IPS DF 4.7 (cell line): ENCODE data around the gene NSF.
"Not testable (repeated sequence)": the region's sequence is repeated elsewhere in the genome, so short reads cannot be mapped to it uniquely, and the experiment has no call there.

Experiments
- DNase-seq: peaks from one replicate; pipeline ENCODE4 v3.0.0-alpha.2; 2013; ENCODE audit warnings: low spot score; ENCODE audit errors: extremely low read depth

Gene NSF

DNA sequence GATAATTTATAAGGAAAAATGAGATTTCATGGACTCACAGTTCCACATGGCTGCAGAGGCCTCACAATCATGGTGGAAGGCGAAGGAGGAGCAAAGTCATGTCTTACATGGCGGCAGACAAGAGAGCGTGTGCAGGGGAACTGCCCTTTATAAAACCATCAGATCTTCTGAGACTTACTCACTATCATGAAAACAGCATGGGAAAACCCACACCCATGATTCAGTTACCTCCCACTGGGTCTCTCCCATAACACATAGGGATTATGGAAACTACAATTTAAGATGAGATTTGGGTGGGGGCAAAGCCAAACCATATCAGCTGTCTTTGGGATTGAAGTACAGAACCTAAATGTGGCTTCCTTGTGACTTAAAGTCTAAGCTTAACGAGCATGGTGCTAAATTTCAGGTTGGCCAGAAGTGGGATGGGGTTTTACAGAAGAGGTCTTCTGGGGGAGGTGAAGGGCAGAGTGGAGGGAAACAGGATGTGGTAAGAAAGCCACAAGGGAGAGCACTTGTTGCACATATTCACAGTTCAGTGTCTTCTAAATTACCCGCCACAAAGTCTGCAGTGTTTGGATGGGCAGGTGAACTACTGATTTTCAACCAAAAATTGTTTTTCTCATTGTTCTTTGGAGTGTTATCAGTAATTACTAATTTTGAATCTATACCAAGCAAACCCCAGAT, 38.4 kb downstream of the NSF start:
- not testable (repeated sequence) for DNase-seq

DNA sequence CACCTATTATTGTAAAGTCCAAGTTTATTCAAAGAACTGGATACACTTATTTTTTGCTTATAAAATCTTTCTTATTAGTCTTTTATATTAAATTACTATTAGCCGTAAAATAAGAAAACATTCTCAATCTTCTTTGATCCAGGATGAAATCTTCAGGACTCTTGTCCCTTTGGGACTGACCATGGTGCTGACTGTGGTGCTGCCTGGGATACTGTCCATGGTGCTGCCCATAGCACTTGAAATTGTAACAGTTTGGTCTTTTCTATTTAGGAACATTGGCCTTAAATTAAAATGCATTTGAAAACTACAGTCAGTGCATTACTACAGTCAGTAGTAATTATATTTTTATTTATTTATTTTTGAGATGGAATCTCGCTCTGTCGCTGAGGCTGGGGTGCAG, 41.7 kb downstream of the NSF start:
- DNase-seq = not testable (repeated sequence)

DNA sequence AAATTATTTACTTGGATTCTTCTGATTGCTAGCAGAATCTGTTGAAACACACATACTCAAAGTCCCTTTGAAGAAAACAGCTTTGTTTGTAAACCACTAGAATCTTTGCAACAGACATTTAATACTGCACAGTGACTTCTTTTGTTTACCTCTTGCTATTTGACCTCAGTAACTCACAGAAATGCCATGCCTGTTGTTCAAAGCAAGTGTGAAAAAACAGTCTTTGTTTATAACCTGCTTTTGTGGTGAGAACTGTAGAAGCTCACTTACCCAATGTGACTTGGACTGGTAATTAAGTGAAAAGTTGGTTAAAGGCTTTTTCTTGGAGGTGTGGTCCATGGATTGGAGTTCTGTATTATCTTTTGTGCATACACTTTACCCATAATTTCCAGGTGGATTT, 44.4 kb downstream of the NSF start:
- not testable (repeated sequence) for DNase-seq

DNA sequence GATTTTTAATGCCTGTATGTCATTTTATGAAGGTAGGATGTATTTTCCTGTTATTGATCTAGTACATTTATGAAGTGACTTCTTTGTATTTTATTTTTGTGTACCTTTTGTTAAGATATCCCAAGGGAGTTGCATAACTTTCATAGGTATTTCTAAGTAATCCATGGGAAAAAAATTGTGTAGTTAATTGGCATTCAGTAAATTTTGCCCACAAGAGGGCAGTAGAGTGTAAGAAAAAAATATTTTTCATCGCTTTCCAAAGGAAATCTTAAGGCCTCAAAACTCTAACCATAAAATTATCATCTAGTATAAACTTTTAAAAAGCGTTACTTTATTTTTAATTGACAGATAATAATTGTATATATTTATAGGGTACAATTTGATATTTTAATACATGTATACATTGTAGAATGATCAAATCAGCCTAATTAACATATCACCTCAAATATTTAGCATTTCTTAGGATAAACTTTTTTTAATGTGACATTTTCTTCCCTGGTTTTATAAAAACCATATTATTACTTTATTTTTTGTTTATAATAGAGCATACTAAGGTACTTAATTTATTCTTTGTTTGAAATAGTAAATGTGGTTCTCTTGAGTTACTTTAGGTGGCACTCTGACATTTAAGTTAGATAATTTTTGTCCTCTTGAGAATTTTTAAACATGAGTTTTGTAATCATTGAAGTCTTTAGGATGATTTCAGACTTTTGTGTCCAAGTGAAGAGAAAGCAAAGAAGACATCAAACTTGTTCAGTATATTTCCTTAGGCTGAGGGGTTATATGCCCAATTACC, 51.6 kb downstream of the NSF start:
- not testable (repeated sequence) for DNase-seq

DNA sequence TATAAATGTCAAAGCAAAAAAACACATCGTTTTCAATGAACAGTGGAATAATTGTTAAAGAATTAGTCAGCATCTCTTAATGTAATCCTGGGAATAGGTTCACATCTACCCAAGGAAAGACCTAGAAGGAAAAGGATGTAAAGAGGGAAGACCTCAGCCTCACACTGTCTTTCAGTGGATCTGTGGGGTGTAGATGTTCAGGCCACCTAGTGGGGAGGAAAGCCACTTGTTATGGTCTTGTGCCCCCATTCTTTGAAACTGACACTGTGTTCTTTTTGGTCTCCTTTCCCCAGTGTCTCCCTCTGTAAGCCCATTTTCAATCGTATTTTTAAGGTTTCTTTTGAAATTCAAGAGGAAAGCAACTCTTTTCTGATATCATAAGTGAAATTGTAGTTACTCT, 56.8 kb downstream of the NSF start:
- not testable (repeated sequence) for DNase-seq

DNA sequence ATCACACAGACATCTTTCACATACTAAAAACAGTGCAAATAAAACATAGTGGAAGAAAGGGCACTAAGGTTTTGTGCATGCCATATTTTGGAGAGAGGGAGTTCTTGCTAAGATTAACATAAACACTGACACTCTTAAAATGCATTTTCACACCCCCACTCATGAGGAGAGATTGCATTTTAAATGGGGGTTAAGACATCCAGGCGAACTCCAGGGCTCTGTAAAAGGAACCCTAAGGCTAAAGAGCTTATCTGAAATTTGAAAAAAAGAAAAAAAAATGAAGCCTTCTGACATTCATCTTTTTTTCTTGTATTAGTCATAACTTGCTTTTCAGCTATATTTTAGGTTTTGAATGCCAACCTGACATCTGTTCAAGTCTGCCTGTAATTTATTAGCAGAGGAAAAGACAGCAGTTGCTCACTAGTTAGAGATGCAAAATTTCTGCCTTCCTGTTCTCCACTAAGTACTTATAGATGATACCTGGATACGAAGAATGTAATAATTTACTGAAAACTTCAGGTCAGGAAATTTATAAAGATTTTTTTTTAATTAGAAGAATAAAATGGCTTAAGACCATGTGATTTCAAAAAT, 57.3 kb downstream of the NSF start:
- DNase-seq = not testable (repeated sequence)

DNA sequence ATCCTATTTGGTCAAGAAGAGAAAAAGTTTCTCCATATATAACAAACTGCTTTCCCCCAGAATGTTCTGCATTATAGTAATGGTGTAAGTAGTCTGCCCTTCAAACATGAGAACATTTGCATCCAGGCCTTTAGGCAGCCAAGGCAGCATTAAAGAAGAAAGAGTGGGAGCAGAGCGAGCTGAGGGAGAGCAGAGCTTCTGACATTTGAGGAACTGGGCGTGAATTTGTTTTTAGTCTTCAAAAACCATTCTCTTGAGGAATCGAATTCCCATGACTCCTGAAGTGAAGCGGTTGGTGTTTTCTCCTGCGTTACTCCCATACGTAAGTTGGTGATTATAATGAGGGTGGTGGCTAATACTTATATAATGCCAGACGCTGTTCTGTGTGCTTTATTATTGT, 58.8 kb downstream of the NSF start:
- not testable (repeated sequence) for DNase-seq

DNA sequence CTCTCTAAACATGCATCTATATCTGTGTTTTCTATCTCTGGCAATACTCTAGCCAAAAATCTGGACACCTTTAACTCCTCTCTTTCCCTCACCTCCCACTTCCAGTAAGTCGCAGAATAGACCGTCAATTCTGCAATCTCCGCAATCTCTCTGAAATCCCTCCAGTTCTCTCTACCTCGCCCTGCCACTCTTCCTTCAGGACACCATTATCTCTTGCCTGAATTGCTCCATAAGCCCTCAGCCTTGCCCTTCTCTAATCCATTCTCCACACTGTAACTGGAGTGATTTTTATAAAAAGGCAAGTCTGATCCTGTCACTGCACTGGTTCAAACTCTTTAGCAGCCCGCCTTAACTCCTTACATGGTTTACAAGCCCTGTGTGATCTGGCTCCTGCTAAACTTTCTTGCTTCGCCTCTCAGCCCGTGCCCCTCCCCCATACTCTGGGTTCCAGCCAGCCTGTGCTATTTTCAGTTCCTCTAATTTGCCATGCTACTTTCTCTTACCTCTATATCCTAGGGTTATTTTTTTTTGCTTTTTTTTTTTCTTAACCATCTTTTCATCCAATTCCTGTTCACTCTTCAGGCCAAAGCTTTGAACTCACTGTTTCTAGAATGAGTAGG, 61.7 kb downstream of the NSF start:
- DNase-seq = not testable (repeated sequence)

DNA sequence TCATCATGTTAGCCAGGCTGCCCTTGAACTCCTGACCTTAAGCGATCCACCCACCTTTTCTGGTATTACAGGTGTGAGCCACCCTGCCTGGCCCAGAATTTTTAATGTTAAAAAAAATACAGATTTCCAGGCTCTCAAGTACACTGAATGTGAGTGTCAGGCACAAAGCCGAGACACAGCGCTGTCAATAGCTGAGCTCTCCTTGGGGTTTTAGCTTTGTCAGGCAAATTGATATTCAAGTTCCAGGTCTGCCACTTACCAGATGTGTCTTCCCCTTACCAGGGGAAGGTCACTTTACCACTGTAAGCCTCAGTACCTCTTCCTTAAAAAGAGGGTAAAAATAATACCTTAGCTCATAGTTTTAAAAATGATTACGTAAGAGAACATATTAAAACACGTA, 67.8 kb downstream of the NSF start:
- DNase-seq = not testable (repeated sequence)

DNA sequence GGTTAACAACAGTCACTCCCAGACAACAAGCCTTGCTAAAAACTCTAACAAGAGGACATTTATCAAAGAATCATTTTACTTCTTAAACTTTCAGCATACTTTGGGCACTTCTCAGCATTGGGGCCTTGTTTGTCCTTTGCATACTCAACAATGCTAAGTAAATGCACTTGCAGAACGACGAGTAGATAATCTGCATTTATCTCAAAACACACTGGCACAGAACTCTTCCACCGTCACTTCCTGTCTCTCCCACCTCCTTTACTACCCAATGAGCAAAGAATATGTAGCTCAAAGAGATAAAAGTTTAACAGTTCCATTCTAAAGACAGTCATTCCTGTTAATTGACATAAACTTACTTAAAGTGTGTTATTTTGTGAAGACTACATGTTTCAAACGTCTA, 69.2 kb downstream of the NSF start:
- not testable (repeated sequence) for DNase-seq

DNA sequence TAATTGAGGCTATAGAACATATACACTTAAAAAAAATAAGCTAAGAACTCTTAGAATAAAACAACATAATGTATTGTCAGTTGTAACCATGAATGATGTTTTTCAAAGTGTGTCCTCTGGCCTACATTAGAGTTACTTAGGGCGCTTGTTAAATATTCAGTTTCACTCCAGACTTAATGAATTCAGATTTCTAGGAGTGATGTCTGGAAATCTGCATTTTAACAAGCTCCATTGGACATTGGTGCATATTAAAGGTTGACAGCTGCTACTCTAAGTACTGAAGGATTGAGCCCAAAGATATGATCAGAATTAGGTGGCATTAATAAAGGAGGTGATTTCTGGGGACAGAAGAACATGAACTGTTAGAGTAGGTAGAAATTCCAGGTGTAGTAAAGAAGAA, 72.7 kb downstream of the NSF start:
- DNase-seq = not testable (repeated sequence)

DNA sequence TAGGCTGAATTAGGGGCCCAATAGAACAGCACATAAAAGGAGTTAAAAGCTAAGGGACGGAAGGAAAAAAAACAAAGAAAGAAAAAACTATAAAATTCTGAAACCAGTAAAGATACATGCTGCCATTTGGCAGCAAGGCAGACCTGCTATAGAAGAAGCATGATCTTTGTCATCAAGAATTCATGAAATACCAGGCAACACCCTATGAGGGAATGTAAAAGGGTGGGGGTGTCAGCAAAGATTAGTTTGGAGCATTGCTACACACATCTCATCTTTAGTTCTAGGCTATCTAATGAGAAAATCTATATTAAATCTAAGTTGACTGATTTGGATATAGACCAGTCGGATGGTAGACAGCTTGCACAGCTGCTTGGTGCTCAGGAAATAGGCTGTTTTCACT, 73.1 kb downstream of the NSF start:
- DNase-seq = not testable (repeated sequence)

DNA sequence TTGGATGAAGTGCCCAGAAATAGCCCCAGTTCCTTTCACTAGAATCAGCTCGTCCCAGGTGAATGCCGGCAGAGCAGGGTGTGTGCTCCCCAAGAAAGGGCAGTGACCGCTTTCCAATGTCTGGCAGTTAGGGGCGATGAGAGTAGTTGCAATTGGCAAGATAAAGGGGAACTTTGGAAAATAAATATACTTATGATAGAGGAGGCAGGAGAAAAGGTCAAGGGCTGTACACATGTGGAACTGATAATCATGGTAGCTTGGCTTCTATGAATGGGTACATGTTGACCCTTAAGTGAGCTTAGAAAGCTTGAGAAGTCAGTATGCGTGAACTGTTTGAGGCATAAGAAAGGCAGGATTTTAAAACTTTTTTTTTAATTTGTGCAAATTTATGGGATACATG, 75.5 kb downstream of the NSF start:
- not testable (repeated sequence) for DNase-seq

DNA sequence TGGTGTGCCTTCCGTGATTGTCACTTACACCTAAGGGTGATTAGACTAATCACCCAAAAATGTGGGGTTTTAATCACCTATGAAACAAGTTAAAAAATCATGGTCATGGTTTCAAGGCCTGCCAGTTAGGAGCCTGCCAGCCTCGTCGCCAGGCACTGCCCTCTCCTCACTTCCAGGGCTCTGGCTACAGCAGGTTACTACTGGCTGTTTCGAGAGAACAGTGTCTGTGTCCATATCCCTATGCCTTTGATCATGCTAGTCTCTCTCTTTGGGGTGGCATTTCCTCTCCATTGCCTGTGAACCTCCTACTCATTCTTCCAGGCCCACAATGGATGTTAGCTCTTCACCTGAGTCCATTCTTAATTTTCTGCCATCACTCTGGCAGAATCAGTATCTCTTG, 80.3 kb downstream of the NSF start:
- not testable (repeated sequence) for DNase-seq

DNA sequence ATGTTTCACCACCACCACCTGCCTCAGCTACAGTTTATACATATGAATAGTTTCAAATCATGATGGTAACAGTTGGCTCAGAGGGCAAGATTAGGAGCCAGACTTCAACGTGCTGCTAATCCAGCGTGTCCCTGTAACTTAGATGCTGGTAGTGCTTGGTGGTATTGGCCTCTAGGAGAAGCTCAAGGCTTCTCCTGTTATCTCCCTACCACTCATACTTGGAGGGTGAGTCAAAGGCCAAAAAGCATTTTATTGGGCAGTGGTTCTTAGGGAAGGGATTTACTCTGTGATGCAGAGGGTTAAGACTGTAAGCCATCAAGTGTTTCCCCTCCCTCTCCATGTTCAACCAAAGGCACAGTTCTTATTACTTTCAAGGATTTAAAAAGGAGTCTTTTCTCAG, 82.3 kb downstream of the NSF start:
- DNase-seq = not testable (repeated sequence)

DNA sequence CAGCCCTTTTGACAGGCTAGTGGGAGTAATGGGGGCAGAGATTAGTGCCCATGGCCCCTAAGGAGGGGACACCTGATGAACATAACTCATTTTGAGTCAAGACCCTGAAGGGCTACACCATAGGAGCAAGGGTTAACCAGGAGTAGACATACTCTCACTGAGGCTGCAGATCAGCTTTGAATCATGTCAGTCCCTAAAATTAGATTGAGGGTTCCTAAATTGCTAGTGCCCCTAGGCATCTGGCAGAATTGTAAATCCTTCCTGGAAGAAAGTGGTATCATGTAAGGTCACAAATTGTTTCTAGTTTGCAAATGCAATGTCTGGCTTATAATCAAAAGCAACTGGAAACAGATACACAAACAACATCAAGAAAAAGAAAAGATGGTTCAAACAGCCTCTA, 87.3 kb downstream of the NSF start:
- DNase-seq = not testable (repeated sequence)

DNA sequence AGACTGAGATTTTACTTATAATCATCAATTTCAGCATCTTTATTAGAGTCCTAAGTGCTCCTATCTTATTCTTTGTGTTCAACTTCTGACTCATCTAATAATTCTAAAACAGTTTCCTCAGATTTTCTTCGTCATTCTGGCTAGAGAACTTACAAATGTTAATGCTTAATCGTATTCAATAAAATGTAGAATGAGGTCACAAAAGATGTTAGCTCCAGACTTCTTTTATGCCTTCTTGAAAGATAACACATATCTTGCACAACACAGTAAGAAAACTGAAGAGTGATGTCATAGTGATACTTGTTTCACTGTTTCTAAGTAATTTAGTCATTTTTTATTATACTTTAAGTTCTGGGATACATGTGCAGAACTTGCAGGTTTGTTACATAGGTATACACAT, 93.2 kb downstream of the NSF start:
- DNase-seq = not testable (repeated sequence)

DNA sequence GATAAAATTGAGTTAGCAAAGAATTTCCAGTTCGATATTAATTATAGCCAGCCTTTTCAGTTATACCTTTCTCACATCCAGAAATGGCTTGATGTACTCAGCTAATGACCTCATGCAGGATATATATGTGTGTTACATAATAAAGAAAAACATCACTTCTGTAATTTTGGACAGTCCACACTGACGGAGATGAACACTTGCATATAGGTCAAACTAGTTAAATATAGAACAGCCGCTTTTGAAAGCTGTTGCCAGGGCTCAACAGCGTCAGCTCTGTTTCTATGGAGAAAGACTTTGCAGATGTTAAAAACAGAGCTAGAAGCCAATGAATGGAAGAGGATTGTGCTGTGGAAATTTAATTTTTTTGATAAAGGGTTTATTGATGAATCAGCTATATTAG, 94.8 kb downstream of the NSF start:
- DNase-seq = not testable (repeated sequence)

DNA sequence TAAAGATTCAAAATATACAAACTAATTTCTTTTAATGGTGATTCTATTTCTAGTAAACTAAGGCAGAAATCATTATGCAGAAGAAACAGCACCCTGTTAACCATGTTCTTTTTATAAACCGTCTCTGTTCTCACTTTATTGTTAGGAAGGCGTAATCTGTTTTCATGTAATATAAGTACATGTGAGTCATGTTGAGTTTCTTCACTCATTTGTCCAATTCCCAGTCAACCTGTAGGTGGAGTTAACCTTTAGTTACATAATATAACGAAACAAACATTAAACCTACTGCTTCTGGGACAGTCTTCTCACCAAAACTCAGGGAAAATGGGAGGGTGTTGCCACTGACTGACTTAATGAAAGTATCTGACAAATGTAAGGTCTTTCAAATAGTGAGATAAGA, 101.7 kb downstream of the NSF start:
- not testable (repeated sequence) for DNase-seq

DNA sequence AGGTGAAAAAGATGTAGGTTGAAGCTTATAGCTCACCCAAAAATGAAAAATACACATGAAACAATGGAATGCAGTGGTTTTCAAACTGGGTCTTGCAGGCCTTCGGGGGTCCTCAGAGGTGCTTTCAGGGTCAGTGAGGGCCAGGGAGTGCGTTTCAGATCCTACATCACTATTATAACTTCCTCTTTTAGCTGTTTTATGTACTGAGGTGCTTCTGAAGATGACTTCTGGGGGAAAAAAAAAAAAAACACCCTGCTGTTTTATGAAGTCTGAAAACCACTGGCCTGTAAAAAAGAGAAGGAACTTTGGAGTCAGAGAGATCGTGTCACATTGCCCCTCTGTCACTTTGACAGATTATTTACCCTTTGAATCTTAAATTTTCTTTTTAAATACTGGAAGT, 102.8 kb downstream of the NSF start:
- not testable (repeated sequence) for DNase-seq

DNA sequence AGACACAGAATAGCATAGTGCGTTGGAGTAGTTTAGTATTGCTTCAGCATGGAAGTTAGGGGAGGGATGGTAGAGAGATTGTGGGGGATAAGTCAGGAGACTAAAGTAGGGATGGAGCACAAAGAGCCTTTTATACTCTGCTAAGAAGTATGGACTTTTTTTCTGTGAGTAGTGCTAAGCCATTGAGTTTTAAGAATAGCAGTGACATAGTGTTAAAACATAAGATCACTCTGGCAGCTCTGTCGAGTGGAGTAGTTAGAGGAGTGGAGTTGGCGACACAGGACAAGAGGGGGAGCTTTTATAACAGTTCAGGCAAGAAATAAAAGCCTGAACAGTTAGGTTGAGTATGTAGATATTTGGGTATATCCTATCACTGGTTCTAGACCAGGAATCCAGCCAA, 106.1 kb downstream of the NSF start:
- DNase-seq = not testable (repeated sequence)

DNA sequence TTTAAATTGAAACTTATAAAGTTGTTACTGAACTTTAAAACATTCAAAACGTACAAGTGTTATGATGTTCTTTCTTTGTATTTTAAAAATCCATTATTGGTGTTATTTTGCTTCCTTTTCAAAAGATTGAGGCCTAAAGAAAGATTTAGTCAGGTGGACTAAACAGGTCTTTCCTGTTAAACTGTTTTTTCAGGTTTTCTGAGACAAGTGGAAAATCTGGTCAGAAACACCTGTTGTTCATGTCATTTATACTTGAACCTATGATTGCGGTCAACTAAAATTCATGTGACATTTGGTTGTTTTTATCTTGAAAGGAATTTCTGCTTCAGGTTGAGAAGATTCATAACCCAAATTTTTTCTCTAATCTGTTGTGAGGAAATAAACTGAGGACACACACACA, 108.5 kb downstream of the NSF start:
- DNase-seq = not testable (repeated sequence)
